Breast epithelium (tissue), 3 donors: ENCODE results near the gene GUCY2D.

Source experiments
- POLR2A ChIP-seq: fragments of 450-650 bp; IDR thresholded peaks from one replicate; pipeline ENCODE4 v1.6.1; 2016; ENCODE audit warnings: antibody characterized with exemption, mild to moderate bottlenecking, moderate library complexity
- POLR2AphosphoS5 ChIP-seq, 3 donors: sonication (generic); formaldehyde crosslinking; IDR thresholded peaks; one replicate each; pipeline ENCODE4 v1.6.1; 2017; ENCODE audit warnings: antibody characterized with exemption in 3 of 3
- TF ChIP-seq, protein P1 (sequence below), 3 donors: fragments of 450-650 bp; IDR thresholded peaks; one replicate each; pipeline ENCODE4 v1.5.1; 2016 to 2017; ENCODE audit warnings: antibody characterized with exemption in 3 of 3, mild to moderate bottlenecking in 3 of 3, moderate library complexity in 3 of 3

DNA sequence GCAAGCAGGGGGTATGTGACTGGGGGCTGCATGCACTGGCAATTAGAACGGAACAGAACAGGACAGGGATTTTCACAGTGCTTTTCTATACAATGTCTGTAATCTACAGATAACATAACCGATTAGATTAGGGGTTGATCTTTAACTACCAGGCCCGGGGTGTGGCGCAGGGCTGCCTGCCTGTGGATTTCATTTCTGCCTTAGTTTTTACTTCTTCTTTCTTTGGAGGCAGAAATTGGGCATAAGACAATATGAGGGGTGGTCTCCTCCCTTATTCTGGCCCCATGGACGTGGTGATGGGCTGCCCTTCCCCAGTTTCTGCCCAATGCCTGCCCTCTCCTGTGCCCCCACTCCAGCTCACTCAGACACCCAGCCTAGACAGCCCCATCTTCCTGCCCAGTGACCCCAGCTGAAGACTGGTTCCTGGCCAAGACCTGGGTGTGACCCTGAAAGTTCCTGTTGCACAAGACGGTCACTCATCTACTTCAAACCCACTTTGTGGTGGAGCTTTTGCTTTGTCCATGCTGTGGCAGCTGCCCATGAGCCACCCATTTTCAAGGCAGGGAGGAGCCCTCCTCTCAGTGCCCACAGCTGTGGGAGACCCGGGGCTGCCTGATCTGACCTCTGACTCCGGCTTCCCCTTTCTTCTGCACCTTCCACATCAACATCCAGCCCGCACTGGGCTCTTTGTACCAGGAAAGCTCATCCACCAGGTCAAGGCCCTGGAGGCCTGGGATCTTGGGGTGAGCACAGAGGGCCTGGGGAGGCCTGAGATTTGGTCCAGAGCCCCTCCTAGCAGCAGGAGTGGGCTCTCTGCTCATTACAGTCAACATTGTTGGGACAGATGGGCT is 66.5 kb downstream of the GUCY2D start:
- TF ChIP-seq POLR2A (no peak), POLR2AphosphoS5 (IDR thresholded peaks at IDR 0.05) (no peak)
- TF ChIP-seq, protein P1, sequence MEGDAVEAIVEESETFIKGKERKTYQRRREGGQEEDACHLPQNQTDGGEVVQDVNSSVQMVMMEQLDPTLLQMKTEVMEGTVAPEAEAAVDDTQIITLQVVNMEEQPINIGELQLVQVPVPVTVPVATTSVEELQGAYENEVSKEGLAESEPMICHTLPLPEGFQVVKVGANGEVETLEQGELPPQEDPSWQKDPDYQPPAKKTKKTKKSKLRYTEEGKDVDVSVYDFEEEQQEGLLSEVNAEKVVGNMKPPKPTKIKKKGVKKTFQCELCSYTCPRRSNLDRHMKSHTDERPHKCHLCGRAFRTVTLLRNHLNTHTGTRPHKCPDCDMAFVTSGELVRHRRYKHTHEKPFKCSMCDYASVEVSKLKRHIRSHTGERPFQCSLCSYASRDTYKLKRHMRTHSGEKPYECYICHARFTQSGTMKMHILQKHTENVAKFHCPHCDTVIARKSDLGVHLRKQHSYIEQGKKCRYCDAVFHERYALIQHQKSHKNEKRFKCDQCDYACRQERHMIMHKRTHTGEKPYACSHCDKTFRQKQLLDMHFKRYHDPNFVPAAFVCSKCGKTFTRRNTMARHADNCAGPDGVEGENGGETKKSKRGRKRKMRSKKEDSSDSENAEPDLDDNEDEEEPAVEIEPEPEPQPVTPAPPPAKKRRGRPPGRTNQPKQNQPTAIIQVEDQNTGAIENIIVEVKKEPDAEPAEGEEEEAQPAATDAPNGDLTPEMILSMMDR (IDR thresholded peaks at IDR 0.05): no peak
